ENCODE results near the gene DMRTB1.

DNA sequence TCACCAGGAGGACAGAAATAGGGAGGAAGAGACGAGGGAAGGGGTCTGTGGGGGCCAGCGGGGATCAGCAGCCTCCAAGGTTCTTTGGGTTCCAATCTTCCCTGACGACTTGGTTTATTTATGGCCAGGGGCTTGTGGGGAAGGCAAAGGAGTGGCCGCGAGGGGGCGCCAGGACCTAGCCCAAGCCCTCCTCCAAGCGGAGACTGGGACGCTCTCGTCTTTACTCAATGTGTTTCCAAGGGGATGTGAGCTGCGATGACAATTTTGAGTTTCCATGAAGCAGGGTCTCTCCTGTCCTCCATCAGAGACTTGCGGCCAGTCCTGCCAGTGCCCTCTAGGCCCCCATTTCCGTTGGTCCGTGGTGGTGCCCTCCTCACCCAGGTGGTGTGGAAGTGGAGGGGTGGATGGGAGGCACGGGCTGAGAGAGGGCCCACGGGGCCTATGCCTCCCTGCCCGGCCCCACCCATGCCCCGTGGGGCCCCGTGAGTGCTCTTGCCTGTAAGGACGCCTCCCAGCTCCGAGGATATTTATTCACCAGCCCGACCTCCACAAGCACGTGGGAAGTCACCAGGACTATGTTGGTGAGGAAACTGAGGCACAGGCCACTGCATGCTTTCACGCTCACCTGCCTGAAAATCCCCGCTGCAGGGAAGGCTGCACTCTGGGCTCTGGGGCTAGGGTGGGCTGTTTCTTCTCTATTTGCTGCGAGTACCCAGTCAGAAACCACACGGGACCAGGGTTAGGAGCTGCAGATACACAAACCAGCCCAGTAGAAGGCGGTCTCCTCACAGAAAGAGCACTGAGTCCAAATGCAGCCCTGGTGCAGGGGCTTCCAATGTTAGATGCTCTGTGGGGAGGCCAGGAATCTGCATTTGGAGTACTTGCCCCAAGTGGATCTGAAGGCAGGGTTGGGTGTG lies 26.5 kb downstream of the DMRTB1 start:
- TF ChIP-seq CTCF (conservative IDR thresholded peaks at IDR 0.05 in 1 of 2, IDR thresholded peaks at IDR 0.05 in 1 of 2; ENCODE audit: extremely low read depth in 1 of 2, insufficient read depth in 1 of 2, low read depth in 1 of 2, low read length in 2 of 2) (peak; percentile 74 to 95), EZH2 (IDR thresholded peaks at IDR 0.05; ENCODE audit: borderline replicate concordance, low read length) (no peak)

All from mammary epithelial cell (primary cell).